Neural cell (in vitro differentiated cells): ENCODE measurements around the gene PPARG. TPM values are rescaled to one million over a fixed set of nuclear protein-coding genes. Genes with fewer than 3 reads are reported as not detected.
"Not testable (repeated sequence)": the region's sequence is repeated elsewhere in the genome, so short reads cannot be mapped to it uniquely, and the experiment has no call there.

Experiments used
- H2AFZ ChIP-seq: fragments of 200-600, 300-800 bp; sonication (generic), shearing (Covaris generic); 2 replicates; pipeline ENCODE4 v1.6.0; 2014; ENCODE audit warnings: low read depth, mild to moderate bottlenecking, antibody characterized with exemption, low read length, moderate library complexity
- H3F3A ChIP-seq: fragments of 200-600 bp; shearing (Covaris generic); 2 replicates; pipeline ENCODE4 v1.6.1; 2016; ENCODE audit warnings: mild to moderate bottlenecking, moderate library complexity, mixed read lengths, antibody characterized with exemption, low read length; ENCODE audit not compliant: insufficient read depth, poor library complexity, severe bottlenecking
- H3K27ac ChIP-seq: fragments of 200-600, 300-800 bp; sonication (generic), shearing (Covaris generic); 2 replicates; pipeline ENCODE4 v1.5.1; 2014; ENCODE audit warnings: mild to moderate bottlenecking, low read length, moderate library complexity
- H3K27me3 ChIP-seq: fragments of 300-800, 200-600 bp; sonication (generic), shearing (Covaris generic); 2 replicates; pipeline ENCODE4 v1.6.0; 2014; ENCODE audit warnings: mild to moderate bottlenecking, low read depth, low read length, moderate library complexity; ENCODE audit not compliant: insufficient read depth
- H3K36me3 ChIP-seq: fragments of 300-800, 200-600 bp; sonication (generic), shearing (Covaris generic); 2 replicates; pipeline ENCODE4 v1.5.1; 2014; ENCODE audit warnings: mild to moderate bottlenecking, antibody characterized with exemption, low read length, moderate library complexity; ENCODE audit not compliant: insufficient read depth
- H3K4me2 ChIP-seq: fragments of 300-800, 200-600 bp; sonication (generic), shearing (Covaris generic); 2 replicates; pipeline ENCODE4 v1.6.0; 2014; ENCODE audit warnings: mild to moderate bottlenecking, low read length
- H3K4me3 ChIP-seq: fragments of 300-800, 200-600 bp; sonication (generic), shearing (Covaris generic); 2 replicates; pipeline ENCODE4 v1.5.1; 2014; ENCODE audit warnings: mild to moderate bottlenecking, low read length, moderate library complexity
- H3K79me2 ChIP-seq: fragments of 200-600 bp; shearing (Covaris generic); replicated peaks from 2 replicates; pipeline ENCODE4 v1.6.0; 2014; ENCODE audit warnings: mild to moderate bottlenecking, low read length, moderate library complexity; ENCODE audit not compliant: insufficient read depth
- H3K9ac ChIP-seq: fragments of 300-800, 200-600 bp; sonication (generic), shearing (Covaris generic); 2 replicates; pipeline ENCODE4 v1.6.1; 2016; ENCODE audit warnings: mild to moderate bottlenecking, low read length, mixed read lengths
- H3K9me2 ChIP-seq: fragments of 200-600 bp; shearing (Covaris generic); 2 replicates; pipeline ENCODE4 v1.6.1; 2016; ENCODE audit warnings: mild to moderate bottlenecking, low read length, mixed read lengths; ENCODE audit not compliant: insufficient read depth
- H3K9me3 ChIP-seq: fragments of 200-600, 300-800 bp; sonication (generic), shearing (Covaris generic); 2 replicates; pipeline ENCODE4 v1.6.1; 2016; ENCODE audit warnings: mild to moderate bottlenecking, mixed run types, low read length, moderate library complexity, mixed read lengths
- H4K20me1 ChIP-seq: fragments of 200-600 bp; shearing (Covaris generic); 2 replicates; pipeline ENCODE4 v1.6.1; 2016; ENCODE audit warnings: mild to moderate bottlenecking, mixed run types; ENCODE audit not compliant: insufficient read depth
- CTCF ChIP-seq: fragments of 450-650 bp; IDR thresholded peaks from 2 replicates; pipeline ENCODE4 v1.5.1; 2014; ENCODE audit warnings: antibody characterized with exemption, mild to moderate bottlenecking, moderate library complexity; ENCODE audit not compliant: poor library complexity, severe bottlenecking
- EP300 ChIP-seq: fragments of 450-650 bp; conservative IDR thresholded peaks from 2 replicates; pipeline ENCODE4 v1.6.1; 2014; ENCODE audit warnings: antibody characterized with exemption, mild to moderate bottlenecking, moderate library complexity; ENCODE audit not compliant: poor library complexity, severe bottlenecking
- EZH2 ChIP-seq: fragments of 200-600, 300-800 bp; shearing (Covaris generic), sonication (generic); IDR thresholded peaks from 2 replicates; pipeline ENCODE4 v1.6.1; 2014; ENCODE audit warnings: antibody characterized with exemption, low read length, borderline replicate concordance, mild to moderate bottlenecking; ENCODE audit not compliant: insufficient read depth, poor library complexity, severe bottlenecking
- MXI1 ChIP-seq: fragments of 450-650 bp; conservative IDR thresholded peaks from 2 replicates; pipeline ENCODE4 v1.6.1; 2014; ENCODE audit warnings: antibody characterized with exemption, mild to moderate bottlenecking; ENCODE audit not compliant: poor library complexity, severe bottlenecking
- POLR2AphosphoS5 ChIP-seq: IDR thresholded peaks from 2 replicates; pipeline ENCODE4 v1.6.1; 2012
- RAD21 ChIP-seq: fragments of 450-650 bp; conservative IDR thresholded peaks from 2 replicates; pipeline ENCODE4 v1.6.1; 2014; ENCODE audit warnings: antibody characterized with exemption, mild to moderate bottlenecking, moderate library complexity
- REST ChIP-seq: IDR thresholded peaks from 2 replicates; pipeline ENCODE4 v1.6.1; 2012; ENCODE audit warnings: borderline replicate concordance
- SMC3 ChIP-seq: fragments of 450-650 bp; conservative IDR thresholded peaks from 2 replicates; pipeline ENCODE4 v1.6.1; 2014; ENCODE audit warnings: antibody characterized with exemption, mild to moderate bottlenecking, moderate library complexity; ENCODE audit not compliant: poor library complexity
- TAF1 ChIP-seq: IDR thresholded peaks from 2 replicates; pipeline ENCODE4 v1.6.1; 2012; ENCODE audit warnings: low read depth
- polyA plus RNA-seq: library from polyadenylated mRNA; depleted of rRNA; stranded (reverse); fragments of >200 nt; gene quantifications from 2 replicates; pipeline ENCODE4 v1.2.3, GENCODE V29; 2014

Gene PPARG
- polyA plus RNA-seq, 1 donor from 2014 or later: 0.35 TPM

- TF ChIP-seq REST (no peak), TAF1 (no peak), CTCF (no peak), SMC3 (no peak), RAD21 (no peak), MXI1 (no peak), EZH2 (no peak), POLR2AphosphoS5 (no peak), EP300 (no peak)
- no peak overlapping the region for H3K27ac ChIP-seq
- no peak overlapping the region for H2AFZ ChIP-seq
Measured at GRCh38 chr3:12446298-12446697, 157.4 kb downstream of the PPARG start.

GRCh38 chr3:12447075-12447474 is 158.2 kb downstream of the PPARG start:
- no peak overlapping the region for H3K4me3 ChIP-seq
- no peaks in the 10 kb centered on the region for H4K20me1 ChIP-seq
- no peak overlapping the region for H2AFZ ChIP-seq
- no peak overlapping the region for H3K9ac ChIP-seq
- no peaks in the 10 kb centered on the region for H3K27me3 ChIP-seq
- H3K36me3 ChIP-seq: no peaks in the 10 kb centered on the region
- H3K27ac ChIP-seq: no peak overlapping the region
- no peaks in the 10 kb centered on the region for H3F3A ChIP-seq
- no peak overlapping the region for H3K4me2 ChIP-seq
- H3K79me2 ChIP-seq: no peaks in the 10 kb centered on the region
- TF ChIP-seq RAD21 (no peak), EZH2 (no peak), EP300 (no peak), SMC3 (no peak), CTCF (no peak)
- H3K9me2 ChIP-seq: no peaks in the 10 kb centered on the region
- no peaks in the 10 kb centered on the region for H3K9me3 ChIP-seq

More at GRCh38 chr3:12446298-12446697, 157.4 kb downstream of the PPARG start:
- Histone ChIP-seq H3K9me2 (no peaks in the 10 kb centered on the region), H3K36me3 (no peaks in the 10 kb centered on the region), H3K4me2 (no peak overlapping the region), H3K9ac (no peak overlapping the region), H4K20me1 (no peaks in the 10 kb centered on the region), H3F3A (no peaks in the 10 kb centered on the region), H3K27me3 (no peaks in the 10 kb centered on the region), H3K79me2 (no peaks in the 10 kb centered on the region), H3K9me3 (no peaks in the 10 kb centered on the region), H3K4me3 (no peak overlapping the region)

- not testable (repeated sequence) for H3K27me3 ChIP-seq, H3K4me3 ChIP-seq, H4K20me1 ChIP-seq, H3K36me3 ChIP-seq, H3K79me2 ChIP-seq, H3K27ac ChIP-seq, H3K4me2 ChIP-seq, H3K9me2 ChIP-seq, H2AFZ ChIP-seq, H3K9me3 ChIP-seq, H3F3A ChIP-seq, H3K9ac ChIP-seq
Measured at GRCh38 chr3:12448404-12449202, 159.7 kb downstream of the PPARG start.
